HG03196 (cell line): ENCODE measurements around the gene GORASP2.

ENCODE experiments used
- ATAC-seq: cut with Tn5 transposase; IDR thresholded peaks from one replicate; pipeline ENCODE4 v1.9.1; 2021; ENCODE audit not compliant: unreplicated experiment

Gene GORASP2

DNA sequence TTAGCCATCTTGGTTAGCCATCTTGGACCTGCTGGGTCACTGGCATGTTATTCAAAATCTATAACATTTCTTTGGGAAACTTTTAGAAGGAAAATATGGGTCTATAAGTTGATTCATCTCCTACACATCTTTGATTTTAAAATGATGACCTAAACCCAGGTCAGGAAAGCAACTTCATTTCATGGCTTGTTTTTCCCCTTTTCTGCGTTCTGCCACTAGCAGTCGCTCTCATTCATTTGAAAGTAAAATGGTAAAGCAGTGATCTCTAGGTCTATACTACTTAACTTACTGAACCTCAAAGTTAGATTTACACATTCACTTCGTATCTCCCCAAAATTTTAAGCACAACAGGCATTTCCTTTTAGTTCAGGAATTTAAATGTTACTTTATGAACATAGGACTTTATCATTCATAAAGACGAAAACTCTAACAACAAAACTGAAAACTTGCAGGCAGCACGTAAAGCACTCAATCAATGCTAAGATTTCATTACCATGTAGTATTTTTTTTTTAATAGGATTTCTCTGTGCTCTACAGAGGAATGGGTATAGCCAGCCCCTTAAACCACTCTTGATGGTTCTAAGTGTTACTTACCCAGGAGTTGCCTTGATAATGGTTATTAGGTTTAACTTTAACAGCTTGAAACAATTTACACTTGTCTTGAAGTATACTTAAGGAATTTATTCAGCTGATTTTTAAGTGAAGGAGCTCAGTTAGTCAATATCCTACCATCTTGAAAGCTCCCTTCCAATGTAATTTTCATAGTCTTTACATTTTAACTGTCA lies 62.5 kb downstream of the GORASP2 start:
- ATAC-seq = no peak

DNA sequence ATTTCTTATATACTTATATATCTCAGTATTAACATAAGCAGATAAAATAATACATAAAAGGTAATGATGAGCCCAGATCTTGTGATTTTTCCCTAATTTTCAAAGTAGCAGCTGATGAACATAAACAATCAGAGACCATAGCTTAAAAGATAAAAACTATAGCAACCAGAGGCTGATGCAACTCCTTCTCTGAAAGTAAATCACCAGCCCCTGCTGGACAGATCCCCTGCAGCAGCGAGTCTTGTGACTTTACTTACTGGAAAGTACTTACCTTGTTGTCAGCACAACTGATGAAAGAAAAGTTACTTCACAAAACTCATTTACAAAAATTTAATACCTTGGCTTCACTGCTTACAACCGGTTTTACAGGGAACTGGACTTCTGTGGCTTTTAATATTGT lies 67.3 kb downstream of the GORASP2 start:
- ATAC-seq = no peak

GRCh38 chr2:170997893-170998597 lies 69.0 kb downstream of the GORASP2 start:
- no peak for ATAC-seq

DNA sequence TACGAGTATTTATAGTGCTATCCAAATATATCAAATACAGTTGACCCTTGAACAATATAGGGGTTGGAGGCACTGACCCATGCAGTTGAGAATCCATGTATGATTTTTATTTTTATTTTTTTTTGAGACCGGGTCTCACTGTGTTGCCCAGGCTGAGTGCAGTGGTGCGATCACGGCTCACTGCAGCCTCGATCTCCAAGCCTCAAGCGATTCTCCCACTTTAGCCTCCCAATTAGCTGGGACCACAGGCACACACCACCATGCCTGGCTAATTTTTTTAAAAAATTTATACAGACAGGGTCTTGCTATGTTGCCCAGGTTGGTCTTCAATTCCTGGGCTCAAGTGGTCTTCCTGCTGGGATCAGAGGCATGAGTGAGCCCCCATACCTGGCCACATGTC lies 70.6 kb downstream of the GORASP2 start:
- ATAC-seq = no peak

DNA sequence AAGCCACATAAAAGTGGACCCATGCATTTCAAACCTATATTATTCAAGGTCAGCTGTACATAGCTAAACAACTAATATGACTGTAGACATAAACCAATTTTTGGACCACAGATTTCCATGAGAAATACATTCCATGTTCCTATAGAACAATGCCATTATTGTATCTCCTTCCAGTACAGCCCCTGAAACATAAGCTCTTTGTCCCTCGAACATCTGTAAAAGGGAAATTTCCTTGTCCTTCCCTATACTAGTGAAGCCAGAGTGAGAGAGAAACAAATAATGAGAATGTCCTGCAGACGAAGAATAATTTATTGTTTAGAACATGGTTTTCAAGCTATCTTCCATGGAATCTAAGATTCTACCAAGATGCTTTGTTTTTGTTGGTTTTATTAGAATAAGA lies 75.3 kb downstream of the GORASP2 start:
- ATAC-seq = no peak

- ATAC-seq = no peak
Measured at GRCh38 chr2:171004833-171005232, 75.8 kb downstream of the GORASP2 start.

GRCh38 chr2:171008550-171009205 lies 79.6 kb downstream of the GORASP2 start:
- ATAC-seq = no peak

DNA sequence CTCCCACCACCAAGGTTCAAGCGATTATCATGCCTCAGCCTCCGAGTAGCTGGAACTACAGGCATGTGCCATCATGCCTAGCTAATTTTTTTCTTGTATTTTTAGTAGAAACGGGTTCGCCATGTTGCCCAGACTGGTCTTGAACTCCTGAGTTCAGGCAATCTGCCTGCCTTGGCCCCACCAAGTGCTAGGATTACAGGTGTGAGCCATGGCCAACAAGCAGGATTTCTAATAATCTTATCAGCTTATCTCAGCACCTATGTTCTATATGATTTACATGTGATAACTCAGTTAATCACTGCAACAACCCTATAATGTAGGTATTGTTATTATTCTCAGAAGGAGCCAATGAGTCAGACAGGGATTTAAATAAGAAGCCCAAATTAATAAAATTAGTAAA lies 80.3 kb downstream of the GORASP2 start:
- ATAC-seq = no peak

- ATAC-seq = no peak
Measured at GRCh38 chr2:171013851-171014250, 84.8 kb downstream of the GORASP2 start.

- ATAC-seq = no peak
Measured at GRCh38 chr2:171016125-171016524, 87.1 kb downstream of the GORASP2 start.
